Measurements from ENCODE around the gene STK26. TPM values are rescaled to one million over a fixed set of nuclear protein-coding genes. Genes with fewer than 3 reads are reported as not detected.

Gene STK26
- total and polyA plus RNA-seq, 2 of the 4 experiments (the other 2 are of a cell fraction): 0.17 to 0.18 TPM

GRCh38 chrX:132031867-132032266 is 8.8 kb downstream of the STK26 start:
- in situ Hi-C loops (cut with MboI; ENCODE audit: low sequenced_read_pairs): no loop called here
- Histone ChIP-seq H3K27me3 (ENCODE audit: control insufficient read depth, insufficient read depth, low read length) (no peaks in the 10 kb centered on the region), H2BK120ac (ENCODE audit: low read depth, low read length) (no peak overlapping the region), H4K8ac (ENCODE audit: low read depth in 2 of 2, low read length in 2 of 2) (no peak overlapping the region), H2BK20ac (ENCODE audit: low read depth, low read length) (no peak overlapping the region), H2AK9ac (replicated peaks; ENCODE audit: low read depth, low read length, poor library complexity) (no peak overlapping the region), H3K4me1 (ENCODE audit: control insufficient read depth, insufficient read depth, low read length) (no peaks in the 10 kb centered on the region), H3K9ac (ENCODE audit: low read depth, low read length) (no peak overlapping the region), H3K23ac (ENCODE audit: low read depth, low read length) (no peak overlapping the region), H3K4me2 (ENCODE audit: low read depth, low read length) (no peak overlapping the region), H3K14ac (replicated peaks; ENCODE audit: low read depth, low read length) (no peak overlapping the region), H3K18ac (ENCODE audit: low read depth, low read length) (no peak overlapping the region), H2AFZ (replicated peaks; ENCODE audit: low read length, poor library complexity) (no peak overlapping the region), H3K9me3 (ENCODE audit: control insufficient read depth, insufficient read depth, low read length) (no peaks in the 10 kb centered on the region), H3K36me3 (ENCODE audit: control insufficient read depth, insufficient read depth, low read length) (no peaks in the 10 kb centered on the region), H3K9me1 (ENCODE audit: insufficient read depth, low read length) (no peaks in the 10 kb centered on the region), H4K5ac (ENCODE audit: low read depth, low read length) (no peak overlapping the region), H3K4ac (ENCODE audit: low read depth, low read length) (no peak overlapping the region), H3K4me3 (ENCODE audit: insufficient read depth, low read depth, low read length) (no peak overlapping the region), H3K56ac (ENCODE audit: extremely low read depth, insufficient read depth, low read length) (no peak overlapping the region), H3K79me1 (ENCODE audit: low read depth in 1 of 2, low read length in 2 of 2) (no peaks in the 10 kb centered on the region), H2AK5ac (ENCODE audit: low read depth, low read length) (no peak overlapping the region), H3K27ac (ENCODE audit: insufficient read depth, low read length) (no peak overlapping the region), H2BK5ac (ENCODE audit: low read depth, low read length, poor library complexity, severe bottlenecking) (no peak overlapping the region), H4K20me1 (ENCODE audit: insufficient read depth, low read length) (no peaks in the 10 kb centered on the region), H2BK15ac (ENCODE audit: low read depth, low read length) (no peak overlapping the region), H4K91ac (ENCODE audit: insufficient read depth, low read depth, low read length) (no peak overlapping the region)
- intact Hi-C loops (cut with micrococcal nuclease): no loop called here
- DNase-seq: no peak
- dilution Hi-C loops (cut with HindIII; ENCODE audit: low sequenced_read_pairs, unreplicated experiment): no loop called here
- no CpG with 5 or more reads among the region's 4 CpGs for WGBS, 2 experiments (ENCODE audit: extremely low coverage in 2 of 2, insufficient read length in 1 of 2)
- no TSS peak for BruUV-seq (replicated peaks)
- POLR2A ChIA-PET (ENCODE audit: unreplicated experiment): no interaction called here
- CTCF ChIA-PET: no interaction called here
- no peak for TF ChIP-seq NFE2L2 (IDR thresholded peaks at IDR 0.05; ENCODE audit: low read depth, low read length)
- TF ChIP-seq MXI1 (IDR thresholded peaks at IDR 0.05; ENCODE audit: borderline replicate concordance, low read depth, low read length): no peak
- TF ChIP-seq BHLHE40 (IDR thresholded peaks at IDR 0.05; ENCODE audit: low read depth, low read length): no peak
- no peak for TF ChIP-seq SMC3 (IDR thresholded peaks at IDR 0.05; ENCODE audit: low read depth, low read length)
- no peak for TF ChIP-seq RCOR1 (IDR thresholded peaks at IDR 0.05; ENCODE audit: insufficient replicate concordance, low read length)
- TF ChIP-seq CEBPB (IDR thresholded peaks at IDR 0.05; ENCODE audit: low read depth, low read length): no peak
- TF ChIP-seq, protein P1, sequence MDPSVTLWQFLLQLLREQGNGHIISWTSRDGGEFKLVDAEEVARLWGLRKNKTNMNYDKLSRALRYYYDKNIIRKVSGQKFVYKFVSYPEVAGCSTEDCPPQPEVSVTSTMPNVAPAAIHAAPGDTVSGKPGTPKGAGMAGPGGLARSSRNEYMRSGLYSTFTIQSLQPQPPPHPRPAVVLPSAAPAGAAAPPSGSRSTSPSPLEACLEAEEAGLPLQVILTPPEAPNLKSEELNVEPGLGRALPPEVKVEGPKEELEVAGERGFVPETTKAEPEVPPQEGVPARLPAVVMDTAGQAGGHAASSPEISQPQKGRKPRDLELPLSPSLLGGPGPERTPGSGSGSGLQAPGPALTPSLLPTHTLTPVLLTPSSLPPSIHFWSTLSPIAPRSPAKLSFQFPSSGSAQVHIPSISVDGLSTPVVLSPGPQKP (IDR thresholded peaks at IDR 0.05; ENCODE audit: borderline replicate concordance, low read depth, low read length): no peak
- TF ChIP-seq, protein P2, sequence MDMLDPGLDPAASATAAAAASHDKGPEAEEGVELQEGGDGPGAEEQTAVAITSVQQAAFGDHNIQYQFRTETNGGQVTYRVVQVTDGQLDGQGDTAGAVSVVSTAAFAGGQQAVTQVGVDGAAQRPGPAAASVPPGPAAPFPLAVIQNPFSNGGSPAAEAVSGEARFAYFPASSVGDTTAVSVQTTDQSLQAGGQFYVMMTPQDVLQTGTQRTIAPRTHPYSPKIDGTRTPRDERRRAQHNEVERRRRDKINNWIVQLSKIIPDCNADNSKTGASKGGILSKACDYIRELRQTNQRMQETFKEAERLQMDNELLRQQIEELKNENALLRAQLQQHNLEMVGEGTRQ (IDR thresholded peaks at IDR 0.05; ENCODE audit: low read depth, low read length): no peak
- no peak for TF ChIP-seq RFX5 (IDR thresholded peaks at IDR 0.05; ENCODE audit: low read depth, low read length)
- no peak for TF ChIP-seq POLR2A (IDR thresholded peaks at IDR 0.05; ENCODE audit: low read depth, low read length)
- no peak for TF ChIP-seq CHD1 (IDR thresholded peaks at IDR 0.05; ENCODE audit: low read depth, low read length)
- no peak for TF ChIP-seq RAD21 (IDR thresholded peaks at IDR 0.05; ENCODE audit: low read length)
- no peak for TF ChIP-seq MAZ (IDR thresholded peaks at IDR 0.05; ENCODE audit: borderline replicate concordance, low read depth, low read length)
- TF ChIP-seq FOS (IDR thresholded peaks at IDR 0.05; ENCODE audit: low read depth, low read length): no peak
- no peak for TF ChIP-seq MAFK (IDR thresholded peaks at IDR 0.05; ENCODE audit: low read depth, low read length)
- TF ChIP-seq, protein P3, sequence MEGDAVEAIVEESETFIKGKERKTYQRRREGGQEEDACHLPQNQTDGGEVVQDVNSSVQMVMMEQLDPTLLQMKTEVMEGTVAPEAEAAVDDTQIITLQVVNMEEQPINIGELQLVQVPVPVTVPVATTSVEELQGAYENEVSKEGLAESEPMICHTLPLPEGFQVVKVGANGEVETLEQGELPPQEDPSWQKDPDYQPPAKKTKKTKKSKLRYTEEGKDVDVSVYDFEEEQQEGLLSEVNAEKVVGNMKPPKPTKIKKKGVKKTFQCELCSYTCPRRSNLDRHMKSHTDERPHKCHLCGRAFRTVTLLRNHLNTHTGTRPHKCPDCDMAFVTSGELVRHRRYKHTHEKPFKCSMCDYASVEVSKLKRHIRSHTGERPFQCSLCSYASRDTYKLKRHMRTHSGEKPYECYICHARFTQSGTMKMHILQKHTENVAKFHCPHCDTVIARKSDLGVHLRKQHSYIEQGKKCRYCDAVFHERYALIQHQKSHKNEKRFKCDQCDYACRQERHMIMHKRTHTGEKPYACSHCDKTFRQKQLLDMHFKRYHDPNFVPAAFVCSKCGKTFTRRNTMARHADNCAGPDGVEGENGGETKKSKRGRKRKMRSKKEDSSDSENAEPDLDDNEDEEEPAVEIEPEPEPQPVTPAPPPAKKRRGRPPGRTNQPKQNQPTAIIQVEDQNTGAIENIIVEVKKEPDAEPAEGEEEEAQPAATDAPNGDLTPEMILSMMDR (conservative IDR thresholded peaks at IDR 0.05; ENCODE audit: low read depth, low read length): no peak
- ATAC-seq (ENCODE audit: low read depth): no peak
